Osteocyte (in vitro differentiated cells): Measurements from ENCODE around the gene PCDHGA4. TPM values are rescaled to one million over a fixed set of nuclear protein-coding genes. Genes with fewer than 3 reads are reported as not detected.
A peak's percentile ranks its signal among the peaks of the same experiment; 100 is the strongest.
"Not testable (repeated sequence)": the region's sequence is repeated elsewhere in the genome, so short reads cannot be mapped to it uniquely, and the experiment has no call there.

ENCODE experiments used
- DNase-seq: peaks from one replicate; pipeline ENCODE4 v3.0.0; 2021; ENCODE audit warnings: mixed read lengths; ENCODE audit not compliant: unreplicated experiment; ENCODE audit errors: extremely low spot score
- H3K27ac Mint-ChIP-seq: one replicate; pipeline ENCODE4 v1.8.0; 2021; ENCODE audit warnings: mild to moderate bottlenecking, mixed read lengths; ENCODE audit not compliant: unreplicated experiment
- H3K27me3 Mint-ChIP-seq: one replicate; pipeline ENCODE4 v1.8.0; 2021; ENCODE audit warnings: mixed read lengths; ENCODE audit not compliant: unreplicated experiment
- H3K36me3 Mint-ChIP-seq: one replicate; pipeline ENCODE4 v1.8.0; 2021; ENCODE audit warnings: mixed read lengths; ENCODE audit not compliant: unreplicated experiment
- H3K4me1 Mint-ChIP-seq: one replicate; pipeline ENCODE4 v1.8.0; 2021; ENCODE audit warnings: mixed read lengths; ENCODE audit not compliant: unreplicated experiment
- H3K4me3 Mint-ChIP-seq: one replicate; pipeline ENCODE4 v1.8.0; 2021; ENCODE audit warnings: mild to moderate bottlenecking, moderate library complexity, mixed read lengths; ENCODE audit not compliant: unreplicated experiment
- H3K9me3 Mint-ChIP-seq: one replicate; pipeline ENCODE4 v1.8.0; 2021; ENCODE audit warnings: mixed read lengths; ENCODE audit not compliant: unreplicated experiment
- CTCF ChIP-seq: fragments of 200-600 bp; sonication (generic); IDR thresholded peaks from 2 replicates; pipeline ENCODE4 v1.5.0; 2021; ENCODE audit warnings: antibody characterized with exemption, mild to moderate bottlenecking, moderate library complexity
- total RNA-seq: library from RNA; stranded (reverse); gene quantifications from 2 replicates; pipeline ENCODE4 v1.2.1, GENCODE V29; 2021

Gene PCDHGA4
- total RNA-seq, 1 donor from 2014 or later = 0.27 TPM

DNA sequence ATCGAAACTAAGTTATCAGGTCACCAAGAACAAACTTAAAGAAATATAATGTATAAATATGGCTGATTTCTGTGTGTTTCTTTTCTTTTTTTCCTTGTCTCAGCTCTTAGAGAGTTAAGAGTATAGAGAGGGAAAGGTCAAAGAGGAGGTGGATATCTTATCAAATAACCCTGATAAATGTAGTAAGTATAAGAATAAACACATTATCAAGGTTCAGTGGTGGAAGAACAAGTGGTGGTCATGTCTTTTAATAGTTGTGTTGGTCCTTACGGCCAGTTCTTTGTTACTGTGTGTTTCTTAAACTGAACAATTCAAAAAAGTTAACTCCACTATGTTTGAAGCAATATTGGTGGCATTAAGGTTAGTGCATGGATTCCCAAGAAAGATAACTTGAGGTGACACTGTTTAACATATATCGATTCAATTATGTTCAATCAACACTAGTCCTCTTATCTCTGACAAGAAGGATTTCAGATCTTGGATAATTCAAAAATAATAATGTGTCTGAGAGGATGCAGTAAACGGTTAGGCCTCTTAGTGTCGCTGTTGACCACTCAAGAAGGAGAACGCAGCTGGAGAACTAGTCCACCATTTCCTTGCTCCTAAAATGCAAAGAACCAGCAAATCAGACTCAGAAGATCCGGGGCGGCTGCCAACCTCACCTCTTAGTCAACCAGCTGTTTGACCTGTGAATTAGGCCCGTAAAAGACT lies 11.4 kb upstream of the PCDHGA4 start, which contains the start of gene PCDHGA3:
TSS of gene PCDHGA3 (plus strand) at position 588 of the 711 bp plus-strand sequence. CDS start 205 bp downstream, outside the sequence.
- DNase-seq = no peak
- Mint-ChIP-seq H3K9me3 (peaks cover 31% of the 10 kb centered on the region), H3K36me3 (no peaks in the 10 kb centered on the region)

DNA sequence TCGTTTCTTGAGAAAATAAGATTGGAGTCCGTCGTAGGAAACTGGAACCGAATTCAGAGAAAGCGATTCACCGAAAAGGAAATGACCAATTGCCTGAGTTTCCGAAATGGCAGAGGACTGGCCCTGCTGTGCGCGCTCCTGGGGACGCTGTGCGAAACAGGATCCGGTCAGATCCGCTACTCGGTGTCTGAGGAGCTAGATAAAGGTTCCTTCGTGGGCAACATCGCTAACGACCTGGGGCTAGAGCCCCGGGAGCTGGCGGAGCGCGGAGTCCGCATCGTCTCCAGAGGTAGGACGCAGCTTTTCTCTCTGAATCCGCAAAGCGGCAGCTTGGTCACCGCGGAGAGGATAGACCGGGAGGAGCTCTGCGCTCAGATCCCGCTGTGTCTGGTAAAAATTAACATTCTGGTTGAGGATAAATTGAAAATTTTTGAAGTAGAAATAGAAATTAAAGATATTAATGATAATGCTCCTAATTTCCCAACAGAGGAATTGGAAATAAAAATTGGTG lies 10.8 kb upstream of the PCDHGA4 start:
- no peak for TF ChIP-seq CTCF
- Mint-ChIP-seq H3K27me3 (no peaks in the 10 kb centered on the region), H3K4me1 (no peaks in the 10 kb centered on the region), H3K36me3 (no peaks in the 10 kb centered on the region), H3K4me3 (no peak overlapping the region), H3K9me3 (peaks cover 30% of the 10 kb centered on the region), H3K27ac (no peak overlapping the region)
- no peak for DNase-seq

More for the DNA sequence above, 11.4 kb upstream of the PCDHGA4 start, which contains the start of gene PCDHGA3:
- no peaks in the 10 kb centered on the region for H3K4me1 Mint-ChIP-seq
- H3K4me3 Mint-ChIP-seq = no peak within 1 kb of the TSS
- no peak for TF ChIP-seq CTCF
- no peak within 1 kb of the TSS for H3K27ac Mint-ChIP-seq
- H3K27me3 Mint-ChIP-seq = no peaks in the 10 kb centered on the region

DNA sequence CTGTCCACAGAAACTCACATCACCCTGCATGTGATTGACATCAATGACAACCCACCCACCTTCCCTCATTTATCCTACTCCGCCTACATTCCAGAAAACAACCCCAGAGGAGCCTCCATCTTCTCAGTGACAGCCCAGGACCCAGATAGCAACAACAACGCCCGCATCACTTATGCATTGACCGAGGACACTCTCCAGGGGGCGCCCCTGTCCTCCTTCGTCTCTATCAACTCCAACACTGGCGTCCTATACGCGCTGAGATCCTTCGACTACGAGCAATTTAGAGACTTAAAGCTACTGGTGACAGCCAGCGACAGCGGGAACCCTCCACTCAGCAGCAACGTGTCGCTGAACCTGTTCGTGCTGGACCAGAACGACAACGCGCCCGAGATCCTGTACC lies 9.5 kb upstream of the PCDHGA4 start:
- H3K27me3 Mint-ChIP-seq = no peaks in the 10 kb centered on the region
- H3K4me1 Mint-ChIP-seq = peaks cover 1% of the 10 kb centered on the region
- peaks cover 1% of the 10 kb centered on the region for H3K36me3 Mint-ChIP-seq
- no peak for TF ChIP-seq CTCF
- no peak for DNase-seq
- H3K4me3 Mint-ChIP-seq = no peak overlapping the region
- H3K9me3 Mint-ChIP-seq = peaks cover 32% of the 10 kb centered on the region
- no peak overlapping the region for H3K27ac Mint-ChIP-seq

GRCh38 chr5:141346017-141346416 lies 8.8 kb upstream of the PCDHGA4 start:
- not testable (repeated sequence) for DNase-seq, H3K36me3 Mint-ChIP-seq, H3K4me3 Mint-ChIP-seq, H3K27ac Mint-ChIP-seq, H3K27me3 Mint-ChIP-seq, H3K4me1 Mint-ChIP-seq
- peaks cover 31% of the 10 kb centered on the region for H3K9me3 Mint-ChIP-seq

DNA sequence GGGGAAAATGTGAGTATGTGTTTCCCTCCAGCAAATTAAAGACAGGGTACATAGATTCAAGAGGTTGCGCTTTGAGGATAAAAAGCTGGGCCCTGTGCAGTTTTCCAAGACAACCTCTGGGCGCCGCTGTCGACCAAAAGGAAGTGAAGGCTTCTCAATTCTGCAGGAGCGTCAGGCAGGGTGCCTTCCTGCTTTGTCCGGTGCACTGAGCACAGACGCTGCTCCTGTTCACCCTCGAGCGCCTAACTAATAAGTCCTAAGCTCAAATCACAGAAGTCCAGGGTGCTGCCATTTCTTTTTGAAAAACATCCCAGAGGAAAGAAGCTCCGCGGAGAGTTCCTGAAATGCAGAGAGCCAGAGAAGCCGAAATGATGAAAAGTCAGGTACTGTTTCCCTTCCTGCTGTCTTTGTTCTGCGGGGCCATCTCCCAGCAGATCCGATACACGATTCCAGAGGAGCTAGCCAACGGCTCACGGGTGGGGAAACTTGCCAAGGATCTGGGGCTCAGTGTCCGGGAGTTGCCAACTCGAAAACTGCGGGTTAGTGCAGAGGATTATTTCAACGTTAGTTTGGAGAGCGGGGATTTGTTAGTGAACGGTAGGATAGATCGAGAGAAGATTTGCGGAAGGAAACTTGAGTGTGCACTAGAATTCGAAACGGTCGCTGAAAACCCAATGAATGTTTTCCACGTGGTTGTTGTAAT lies 4.8 kb upstream of the PCDHGA4 start, which contains the start of gene PCDHGB1:
TSS of gene PCDHGB1 (plus strand) at position 183 of the 703 bp plus-strand sequence. CDS start at position 345, 162 bp downstream.
- no peak for DNase-seq
- H3K4me3 Mint-ChIP-seq = no peak within 1 kb of the TSS
- peaks cover 25% of the 10 kb centered on the region for H3K9me3 Mint-ChIP-seq
- H3K4me1 Mint-ChIP-seq = peaks cover 1% of the 10 kb centered on the region
- peak; percentile 33 for TF ChIP-seq CTCF
- H3K27ac Mint-ChIP-seq = no peak within 1 kb of the TSS
- no peaks in the 10 kb centered on the region for H3K27me3 Mint-ChIP-seq
- peaks cover 1% of the 10 kb centered on the region for H3K36me3 Mint-ChIP-seq
